ENCODE results near the gene TMEM179. TPM values are rescaled to one million over a fixed set of nuclear protein-coding genes. Genes with fewer than 3 reads are reported as not detected.

Gene TMEM179
- total and polyA plus RNA-seq, 2 donors (not counting 1 experiment from before 2014, with no cell fraction given), result not detected

- Histone ChIP-seq H4K20me1 (ENCODE audit: control insufficient read depth, insufficient read depth, low read length, poor library complexity, severe bottlenecking) (no peaks in the 10 kb centered on the region), H3K79me2 (ENCODE audit: control insufficient read depth, insufficient read depth, low read length) (no peaks in the 10 kb centered on the region), H3K4me2 (replicated peaks; ENCODE audit: low read depth, low read length, poor library complexity, severe bottlenecking) (no peak overlapping the region), H3K27me3 (replicated peaks in 1 of 4; ENCODE audit: control extremely low read depth in 1 of 4, control insufficient read depth in 3 of 4, insufficient read depth in 4 of 4, low read length in 3 of 4) (no peaks in the 10 kb centered on the region), H3K9me3 (ENCODE audit: control extremely low read depth in 1 of 3, control insufficient read depth in 2 of 3, insufficient read depth in 1 of 3, low read length in 2 of 3) (no peaks in the 10 kb centered on the region), H3K9ac (ENCODE audit: low read length) (no peak overlapping the region), H3K4me3 (ENCODE audit: control extremely low read depth in 1 of 5, extremely low read depth in 1 of 5, insufficient read depth in 1 of 5, low read depth in 2 of 5, low read length in 4 of 5) (no peak overlapping the region), H3K36me3 (replicated peaks in 1 of 2; ENCODE audit: control extremely low read depth in 1 of 2, control insufficient read depth in 1 of 2, extremely low read depth in 1 of 2, insufficient read depth in 2 of 2, low read length in 1 of 2) (no peaks in the 10 kb centered on the region), H3K27ac (ENCODE audit: low read length in 2 of 2) (no peak overlapping the region), H3K4me1 (ENCODE audit: control insufficient read depth in 2 of 2, insufficient read depth in 2 of 2, low read length in 2 of 2) (no peaks in the 10 kb centered on the region), H2AFZ (ENCODE audit: insufficient read depth, low read depth, low read length, poor library complexity, severe bottlenecking) (no peak overlapping the region)
- no peaks in the 10 kb centered on the region for H3K27me3 Mint-ChIP-seq
- no peak overlapping the region for H3K4me3 Mint-ChIP-seq
- H3K27ac Mint-ChIP-seq, result no peak overlapping the region
- WGBS (ENCODE audit: insufficient coverage), result 90% methylated on average over 9 of the region's 9 CpGs
- DNase-seq (no peak), ATAC-seq (ENCODE audit: low read depth) (no peak)
- no peak for TF ChIP-seq EZH2 (IDR thresholded peaks at IDR 0.05; ENCODE audit: borderline replicate concordance, insufficient read depth, low read depth, low read length, poor library complexity, severe bottlenecking)
- TF ChIP-seq CTCF (IDR thresholded peaks at IDR 0.05), result no peak
- intact Hi-C loops (cut with micrococcal nuclease), result no loop called here
- H3K9me3 Mint-ChIP-seq (ENCODE audit: insufficient read depth), result no peaks in the 10 kb centered on the region
- ChIA-PET CTCF (no interaction called here), POLR2A (no interaction called here)
- no peaks in the 10 kb centered on the region for H3K4me1 Mint-ChIP-seq
Measured at GRCh38 chr14:104576970-104577332, 27.6 kb downstream of the TMEM179 start.

GRCh38 chr14:104576232-104576969 lies 28.2 kb downstream of the TMEM179 start:
- Histone ChIP-seq H3K4me1 (ENCODE audit: control insufficient read depth in 2 of 2, insufficient read depth in 2 of 2, low read length in 2 of 2) (no peaks in the 10 kb centered on the region), H3K27me3 (replicated peaks in 1 of 4; ENCODE audit: control extremely low read depth in 1 of 4, control insufficient read depth in 3 of 4, insufficient read depth in 4 of 4, low read length in 3 of 4) (no peaks in the 10 kb centered on the region), H3K9me3 (ENCODE audit: control extremely low read depth in 1 of 3, control insufficient read depth in 2 of 3, insufficient read depth in 1 of 3, low read length in 2 of 3) (no peaks in the 10 kb centered on the region), H3K27ac (ENCODE audit: low read length in 2 of 2) (no peak overlapping the region), H3K4me2 (replicated peaks; ENCODE audit: low read depth, low read length, poor library complexity, severe bottlenecking) (no peak overlapping the region), H3K9ac (ENCODE audit: low read length) (no peak overlapping the region), H2AFZ (ENCODE audit: insufficient read depth, low read depth, low read length, poor library complexity, severe bottlenecking) (no peak overlapping the region), H4K20me1 (ENCODE audit: control insufficient read depth, insufficient read depth, low read length, poor library complexity, severe bottlenecking) (no peaks in the 10 kb centered on the region), H3K79me2 (ENCODE audit: control insufficient read depth, insufficient read depth, low read length) (no peaks in the 10 kb centered on the region), H3K36me3 (replicated peaks in 1 of 2; ENCODE audit: control extremely low read depth in 1 of 2, control insufficient read depth in 1 of 2, extremely low read depth in 1 of 2, insufficient read depth in 2 of 2, low read length in 1 of 2) (no peaks in the 10 kb centered on the region), H3K4me3 (ENCODE audit: control extremely low read depth in 1 of 5, extremely low read depth in 1 of 5, insufficient read depth in 1 of 5, low read depth in 2 of 5, low read length in 4 of 5) (no peak overlapping the region)
- ChIA-PET CTCF (interaction anchor here (0.7 kb wide), 1 partner anchor 435 kb away, joined by 4 read pairs; no protein-coding TSS in a partner anchor), POLR2A (no interaction called here)
- no peak for DNase-seq
- 77% methylated on average over 16 of the region's 16 CpGs for WGBS (ENCODE audit: insufficient coverage)
- Mint-ChIP-seq H3K9me3 (ENCODE audit: insufficient read depth) (no peaks in the 10 kb centered on the region), H3K4me3 (no peak overlapping the region), H3K4me1 (no peaks in the 10 kb centered on the region), H3K27ac (no peak overlapping the region), H3K27me3 (no peaks in the 10 kb centered on the region)
- TF ChIP-seq EZH2 (IDR thresholded peaks at IDR 0.05; ENCODE audit: borderline replicate concordance, insufficient read depth, low read depth, low read length, poor library complexity, severe bottlenecking) (no peak), CTCF (IDR thresholded peaks at IDR 0.05) (no peak)
- no peak for ATAC-seq (ENCODE audit: low read depth)
- intact Hi-C loops (cut with micrococcal nuclease), result no loop called here

All from B cell (primary cell).